Measurements from ENCODE around the gene PLSCR1.
A peak's percentile ranks its signal among the peaks of the same experiment; 100 is the strongest.
"Not testable (repeated sequence)": the region's sequence is repeated elsewhere in the genome, so short reads cannot be mapped to it uniquely, and the experiment has no call there.

The PLSCR1 gene

GRCh38 chr3:146496726-146497125, 47.7 kb downstream of the PLSCR1 start:
- TF ChIP-seq CTCF (IDR thresholded peaks at IDR 0.05; ENCODE audit: low read depth, low read length), result no peak

GRCh38 chr3:146496251-146496650, 48.2 kb downstream of the PLSCR1 start:
- TF ChIP-seq CTCF (IDR thresholded peaks at IDR 0.05; ENCODE audit: low read depth, low read length), result no peak
- no peak overlapping the region for H3K4me3 ChIP-seq (replicated peaks in 1 of 2; ENCODE audit: low read depth in 2 of 2, low read length in 2 of 2)
- no peak for DNase-seq (ENCODE audit: low read depth in 2 of 2)

More at GRCh38 chr3:146496726-146497125, 47.7 kb downstream of the PLSCR1 start:
- no peak overlapping the region for H3K4me3 ChIP-seq (replicated peaks in 1 of 2; ENCODE audit: low read depth in 2 of 2, low read length in 2 of 2)
- DNase-seq (ENCODE audit: low read depth in 2 of 2), result no peak

- no peak overlapping the region for H3K4me3 ChIP-seq (replicated peaks in 1 of 2; ENCODE audit: low read depth in 2 of 2, low read length in 2 of 2)
- DNase-seq (ENCODE audit: low read depth in 2 of 2), result peak in 1 of 2 donors; percentile 76
- no peak for TF ChIP-seq CTCF (IDR thresholded peaks at IDR 0.05; ENCODE audit: low read depth, low read length)
Measured at GRCh38 chr3:146493761-146494160, 50.6 kb downstream of the PLSCR1 start.

- peak in 1 of 2 donors; percentile 51 for DNase-seq (ENCODE audit: low read depth in 2 of 2)
- no peak overlapping the region for H3K4me3 ChIP-seq (replicated peaks in 1 of 2; ENCODE audit: low read depth in 2 of 2, low read length in 2 of 2)
- no peak for TF ChIP-seq CTCF (IDR thresholded peaks at IDR 0.05; ENCODE audit: low read depth, low read length)
Measured at GRCh38 chr3:146493221-146493620, 51.2 kb downstream of the PLSCR1 start.

- H3K4me3 ChIP-seq (replicated peaks in 1 of 2; ENCODE audit: low read depth in 2 of 2, low read length in 2 of 2), result no peak overlapping the region
- TF ChIP-seq CTCF (IDR thresholded peaks at IDR 0.05; ENCODE audit: low read depth, low read length), result no peak
- peak; percentile 54 to 82 for DNase-seq (ENCODE audit: low read depth in 2 of 2)
Measured at GRCh38 chr3:146491303-146491702, 53.1 kb downstream of the PLSCR1 start.

- no peak for DNase-seq (ENCODE audit: low read depth in 2 of 2)
- no peak overlapping the region for H3K4me3 ChIP-seq (replicated peaks in 1 of 2; ENCODE audit: low read depth in 2 of 2, low read length in 2 of 2)
- no peak for TF ChIP-seq CTCF (IDR thresholded peaks at IDR 0.05; ENCODE audit: low read depth, low read length)
Measured at GRCh38 chr3:146485297-146485696, 59.1 kb downstream of the PLSCR1 start.

GRCh38 chr3:146476094-146476740, 68.2 kb downstream of the PLSCR1 start:
- DNase-seq (ENCODE audit: low read depth in 2 of 2), result no peak
- no peak overlapping the region for H3K4me3 ChIP-seq (replicated peaks in 1 of 2; ENCODE audit: low read depth in 2 of 2, low read length in 2 of 2)
- TF ChIP-seq CTCF (IDR thresholded peaks at IDR 0.05; ENCODE audit: low read depth, low read length), result no peak

GRCh38 chr3:146474976-146475375, 69.4 kb downstream of the PLSCR1 start:
- H3K4me3 ChIP-seq (replicated peaks in 1 of 2; ENCODE audit: low read depth in 2 of 2, low read length in 2 of 2); DNase-seq (ENCODE audit: low read depth in 2 of 2): not testable (repeated sequence)

All from cardiac fibroblast (primary cell).